Measurements from ENCODE around the gene CDKAL1. TPM values are rescaled to one million over a fixed set of nuclear protein-coding genes. Genes with fewer than 3 reads are reported as not detected.

CDKAL1 gene
- total RNA-seq, 1 donor from 2014 or later = 9.6 TPM

GRCh38 chr6:21111093-21111725 lies 577.0 kb downstream of the CDKAL1 start:
- Mint-ChIP-seq H3K4me3 (ENCODE audit: unreplicated experiment) (no peak overlapping the region), H3K27ac (ENCODE audit: unreplicated experiment) (no peak overlapping the region), H3K4me1 (ENCODE audit: low read depth) (peaks cover 25% of the 10 kb centered on the region)

GRCh38 chr6:21115111-21115510 lies 580.9 kb downstream of the CDKAL1 start:
- H3K4me1 Mint-ChIP-seq (ENCODE audit: low read depth) = peaks cover 12% of the 10 kb centered on the region
- H3K4me3 Mint-ChIP-seq (ENCODE audit: unreplicated experiment) = no peak overlapping the region
- no peak overlapping the region for H3K27ac Mint-ChIP-seq (ENCODE audit: unreplicated experiment)
- H3K36me3 Mint-ChIP-seq (ENCODE audit: low read depth) = no peaks in the 10 kb centered on the region
- no peak for TF ChIP-seq CTCF (IDR thresholded peaks at IDR 0.05)
- H3K27me3 Mint-ChIP-seq (ENCODE audit: low read depth) = no peaks in the 10 kb centered on the region
- H3K9me3 Mint-ChIP-seq (ENCODE audit: low read depth) = no peaks in the 10 kb centered on the region
- DNase-seq (ENCODE audit: low spot score) = no peak

More at GRCh38 chr6:21111093-21111725, 577.0 kb downstream of the CDKAL1 start:
- Mint-ChIP-seq H3K36me3 (ENCODE audit: low read depth) (no peaks in the 10 kb centered on the region), H3K27me3 (ENCODE audit: low read depth) (no peaks in the 10 kb centered on the region), H3K9me3 (ENCODE audit: low read depth) (no peaks in the 10 kb centered on the region)
- DNase-seq (ENCODE audit: low spot score) = no peak
- no peak for TF ChIP-seq CTCF (IDR thresholded peaks at IDR 0.05)

GRCh38 chr6:21116736-21117135 lies 582.5 kb downstream of the CDKAL1 start:
- peaks cover 9% of the 10 kb centered on the region for H3K4me1 Mint-ChIP-seq (ENCODE audit: low read depth)
- H3K27ac Mint-ChIP-seq (ENCODE audit: unreplicated experiment) = no peak overlapping the region
- no peak for TF ChIP-seq CTCF (IDR thresholded peaks at IDR 0.05)
- H3K27me3 Mint-ChIP-seq (ENCODE audit: low read depth) = no peaks in the 10 kb centered on the region
- H3K36me3 Mint-ChIP-seq (ENCODE audit: low read depth) = no peaks in the 10 kb centered on the region
- DNase-seq (ENCODE audit: low spot score) = no peak
- no peak overlapping the region for H3K4me3 Mint-ChIP-seq (ENCODE audit: unreplicated experiment)
- H3K9me3 Mint-ChIP-seq (ENCODE audit: low read depth) = no peaks in the 10 kb centered on the region

GRCh38 chr6:21118216-21118780 lies 584.0 kb downstream of the CDKAL1 start:
- no peak for TF ChIP-seq CTCF (IDR thresholded peaks at IDR 0.05)
- Mint-ChIP-seq H3K9me3 (ENCODE audit: low read depth) (no peaks in the 10 kb centered on the region), H3K36me3 (ENCODE audit: low read depth) (no peaks in the 10 kb centered on the region), H3K4me1 (ENCODE audit: low read depth) (peaks cover 9% of the 10 kb centered on the region), H3K27me3 (ENCODE audit: low read depth) (no peaks in the 10 kb centered on the region), H3K4me3 (ENCODE audit: unreplicated experiment) (no peak overlapping the region), H3K27ac (ENCODE audit: unreplicated experiment) (no peak overlapping the region)
- DNase-seq (ENCODE audit: low spot score) = no peak

GRCh38 chr6:21121636-21122136 lies 587.4 kb downstream of the CDKAL1 start:
- Mint-ChIP-seq H3K36me3 (ENCODE audit: low read depth) (peaks cover 2% of the 10 kb centered on the region), H3K27ac (ENCODE audit: unreplicated experiment) (no peak overlapping the region), H3K4me1 (ENCODE audit: low read depth) (no peaks in the 10 kb centered on the region), H3K27me3 (ENCODE audit: low read depth) (no peaks in the 10 kb centered on the region), H3K9me3 (ENCODE audit: low read depth) (no peaks in the 10 kb centered on the region), H3K4me3 (ENCODE audit: unreplicated experiment) (no peak overlapping the region)
- DNase-seq (ENCODE audit: low spot score) = no peak
- no peak for TF ChIP-seq CTCF (IDR thresholded peaks at IDR 0.05)
